ENCODE measurements around the gene ASNS. TPM values are rescaled to one million over a fixed set of nuclear protein-coding genes. Genes with fewer than 3 reads are reported as not detected.
"Not testable (repeated sequence)": the region's sequence is repeated elsewhere in the genome, so short reads cannot be mapped to it uniquely, and the experiment has no call there.

ASNS gene
- total RNA-seq, 1 experiment from 2014 or later: 111 TPM

- TF ChIP-seq, protein P1, sequence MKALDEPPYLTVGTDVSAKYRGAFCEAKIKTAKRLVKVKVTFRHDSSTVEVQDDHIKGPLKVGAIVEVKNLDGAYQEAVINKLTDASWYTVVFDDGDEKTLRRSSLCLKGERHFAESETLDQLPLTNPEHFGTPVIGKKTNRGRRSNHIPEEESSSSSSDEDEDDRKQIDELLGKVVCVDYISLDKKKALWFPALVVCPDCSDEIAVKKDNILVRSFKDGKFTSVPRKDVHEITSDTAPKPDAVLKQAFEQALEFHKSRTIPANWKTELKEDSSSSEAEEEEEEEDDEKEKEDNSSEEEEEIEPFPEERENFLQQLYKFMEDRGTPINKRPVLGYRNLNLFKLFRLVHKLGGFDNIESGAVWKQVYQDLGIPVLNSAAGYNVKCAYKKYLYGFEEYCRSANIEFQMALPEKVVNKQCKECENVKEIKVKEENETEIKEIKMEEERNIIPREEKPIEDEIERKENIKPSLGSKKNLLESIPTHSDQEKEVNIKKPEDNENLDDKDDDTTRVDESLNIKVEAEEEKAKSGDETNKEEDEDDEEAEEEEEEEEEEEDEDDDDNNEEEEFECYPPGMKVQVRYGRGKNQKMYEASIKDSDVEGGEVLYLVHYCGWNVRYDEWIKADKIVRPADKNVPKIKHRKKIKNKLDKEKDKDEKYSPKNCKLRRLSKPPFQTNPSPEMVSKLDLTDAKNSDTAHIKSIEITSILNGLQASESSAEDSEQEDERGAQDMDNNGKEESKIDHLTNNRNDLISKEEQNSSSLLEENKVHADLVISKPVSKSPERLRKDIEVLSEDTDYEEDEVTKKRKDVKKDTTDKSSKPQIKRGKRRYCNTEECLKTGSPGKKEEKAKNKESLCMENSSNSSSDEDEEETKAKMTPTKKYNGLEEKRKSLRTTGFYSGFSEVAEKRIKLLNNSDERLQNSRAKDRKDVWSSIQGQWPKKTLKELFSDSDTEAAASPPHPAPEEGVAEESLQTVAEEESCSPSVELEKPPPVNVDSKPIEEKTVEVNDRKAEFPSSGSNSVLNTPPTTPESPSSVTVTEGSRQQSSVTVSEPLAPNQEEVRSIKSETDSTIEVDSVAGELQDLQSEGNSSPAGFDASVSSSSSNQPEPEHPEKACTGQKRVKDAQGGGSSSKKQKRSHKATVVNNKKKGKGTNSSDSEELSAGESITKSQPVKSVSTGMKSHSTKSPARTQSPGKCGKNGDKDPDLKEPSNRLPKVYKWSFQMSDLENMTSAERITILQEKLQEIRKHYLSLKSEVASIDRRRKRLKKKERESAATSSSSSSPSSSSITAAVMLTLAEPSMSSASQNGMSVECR (CRISPR knock-in tag; IDR thresholded peaks at IDR 0.05; ENCODE audit: borderline replicate concordance): no peak
- TF ChIP-seq, protein P2, sequence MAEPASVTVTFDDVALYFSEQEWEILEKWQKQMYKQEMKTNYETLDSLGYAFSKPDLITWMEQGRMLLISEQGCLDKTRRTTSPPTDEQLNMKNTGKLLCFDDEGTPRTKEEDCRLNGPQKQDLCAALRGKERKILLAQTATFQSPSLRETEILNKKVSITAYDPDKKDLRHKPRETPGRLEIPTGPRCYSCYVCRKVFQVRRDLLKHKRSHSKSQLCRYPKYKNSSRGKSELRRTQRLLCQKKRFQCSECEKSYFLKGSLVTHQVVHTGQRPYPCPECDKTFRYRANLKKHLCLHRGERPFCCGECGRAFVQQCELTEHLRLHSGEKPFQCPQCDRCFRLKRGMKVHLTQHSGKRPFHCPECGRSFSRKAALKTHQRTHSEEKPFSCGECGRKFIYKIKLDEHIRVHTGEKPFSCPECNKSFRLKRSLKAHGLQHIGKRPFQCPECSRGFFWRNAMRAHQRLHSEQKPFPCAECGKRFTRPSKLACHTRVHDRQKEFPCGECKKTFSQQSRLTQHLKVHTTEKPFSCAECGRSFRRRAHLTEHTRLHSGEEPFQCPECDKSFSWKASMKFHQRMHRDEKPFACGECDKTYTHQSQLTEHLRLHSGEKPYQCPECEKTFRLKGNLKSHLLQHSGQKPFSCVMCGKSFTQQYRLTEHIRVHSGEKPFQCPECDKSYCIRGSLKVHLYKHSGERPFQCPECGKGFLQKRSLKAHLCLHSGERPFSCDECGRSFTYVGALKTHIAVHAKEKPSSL (CRISPR knock-in tag; conservative IDR thresholded peaks at IDR 0.05): no peak
- TF ChIP-seq ZMAT4 (CRISPR knock-in tag; IDR thresholded peaks at IDR 0.05) (no peak), ZNF317 (CRISPR knock-in tag; IDR thresholded peaks at IDR 0.05; ENCODE audit: borderline replicate concordance, low read depth) (no peak), RELA (CRISPR knock-in tag; IDR thresholded peaks at IDR 0.05; ENCODE audit: borderline replicate concordance) (no peak), FOXK1 (CRISPR knock-in tag; IDR thresholded peaks at IDR 0.05) (no peak), ZNF532 (CRISPR knock-in tag; IDR thresholded peaks at IDR 0.05; ENCODE audit: borderline replicate concordance) (no peak), CTCF (IDR thresholded peaks at IDR 0.05) (no peak), SMAD4 (CRISPR knock-in tag; IDR thresholded peaks at IDR 0.05) (no peak)
- TF ChIP-seq, protein P3, sequence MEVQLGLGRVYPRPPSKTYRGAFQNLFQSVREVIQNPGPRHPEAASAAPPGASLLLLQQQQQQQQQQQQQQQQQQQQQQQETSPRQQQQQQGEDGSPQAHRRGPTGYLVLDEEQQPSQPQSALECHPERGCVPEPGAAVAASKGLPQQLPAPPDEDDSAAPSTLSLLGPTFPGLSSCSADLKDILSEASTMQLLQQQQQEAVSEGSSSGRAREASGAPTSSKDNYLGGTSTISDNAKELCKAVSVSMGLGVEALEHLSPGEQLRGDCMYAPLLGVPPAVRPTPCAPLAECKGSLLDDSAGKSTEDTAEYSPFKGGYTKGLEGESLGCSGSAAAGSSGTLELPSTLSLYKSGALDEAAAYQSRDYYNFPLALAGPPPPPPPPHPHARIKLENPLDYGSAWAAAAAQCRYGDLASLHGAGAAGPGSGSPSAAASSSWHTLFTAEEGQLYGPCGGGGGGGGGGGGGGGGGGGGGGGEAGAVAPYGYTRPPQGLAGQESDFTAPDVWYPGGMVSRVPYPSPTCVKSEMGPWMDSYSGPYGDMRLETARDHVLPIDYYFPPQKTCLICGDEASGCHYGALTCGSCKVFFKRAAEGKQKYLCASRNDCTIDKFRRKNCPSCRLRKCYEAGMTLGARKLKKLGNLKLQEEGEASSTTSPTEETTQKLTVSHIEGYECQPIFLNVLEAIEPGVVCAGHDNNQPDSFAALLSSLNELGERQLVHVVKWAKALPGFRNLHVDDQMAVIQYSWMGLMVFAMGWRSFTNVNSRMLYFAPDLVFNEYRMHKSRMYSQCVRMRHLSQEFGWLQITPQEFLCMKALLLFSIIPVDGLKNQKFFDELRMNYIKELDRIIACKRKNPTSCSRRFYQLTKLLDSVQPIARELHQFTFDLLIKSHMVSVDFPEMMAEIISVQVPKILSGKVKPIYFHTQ (CRISPR knock-in tag; IDR thresholded peaks at IDR 0.05): no peak
Observed at GRCh38 chr7:97851683-97852082, 20.5 kb downstream of the ASNS start (continued).

GRCh38 chr7:97850262-97851031 is 21.8 kb downstream of the ASNS start:
- ATAC-seq; CTCF ChIA-PET; H3K4me3 Mint-ChIP-seq; POLR2A ChIA-PET; H3K4me1 Mint-ChIP-seq; H3K9me3 Mint-ChIP-seq; H3K27ac Mint-ChIP-seq; DNase-seq (ENCODE audit: low spot score); H3K27me3 Mint-ChIP-seq (ENCODE audit: low read depth): not testable (repeated sequence)
- peaks cover 37% of the 10 kb centered on the region for H3K36me3 Mint-ChIP-seq
